ENCODE measurements around the gene ANKRD28. TPM values are rescaled to one million over a fixed set of nuclear protein-coding genes. Genes with fewer than 3 reads are reported as not detected.

The ANKRD28 gene
- total RNA-seq, 2 experiments from 2014 or later = 27.3 to 28.4 TPM

DNA sequence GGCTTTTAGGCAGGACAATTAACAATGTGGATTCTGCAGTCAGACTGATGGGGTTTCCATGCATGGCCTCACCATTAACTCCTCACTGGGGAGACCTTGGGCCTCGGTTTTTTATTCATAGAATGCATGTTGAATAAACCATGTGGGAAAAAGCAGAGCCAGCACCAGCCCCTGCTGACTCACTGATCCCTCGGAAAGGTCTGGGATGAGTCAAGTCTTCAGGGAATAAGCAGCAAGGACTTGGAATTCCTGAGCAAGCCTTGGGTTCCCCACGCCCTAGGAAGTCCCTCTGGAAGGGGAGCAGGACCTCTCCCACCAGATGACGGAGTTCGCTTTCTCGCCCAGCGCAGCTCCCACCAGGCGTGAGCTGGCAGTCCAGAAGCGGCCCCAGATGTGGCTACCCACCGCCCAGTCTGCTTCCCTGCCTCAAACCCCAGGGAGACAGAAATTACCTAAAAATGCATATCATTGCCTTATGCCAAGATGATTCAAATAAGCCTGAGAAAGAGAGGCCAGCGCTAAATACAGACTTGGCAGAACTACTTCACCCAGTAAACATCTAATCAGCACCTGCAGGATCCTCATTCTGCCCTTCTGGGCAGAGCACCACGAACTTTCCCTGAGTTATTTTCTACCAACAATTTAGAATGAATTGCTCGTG, 150.8 kb downstream of the ANKRD28 start:
- Mint-ChIP-seq H3K4me3 (peak overlapping the region; percentile 20), H3K27me3 (peaks cover 10% of the 10 kb centered on the region), H3K9me3 (ENCODE audit: low read depth) (peaks cover 4% of the 10 kb centered on the region), H3K4me1 (peaks cover 41% of the 10 kb centered on the region), H3K27ac (peak overlapping the region; percentile 61), H3K36me3 (ENCODE audit: low read depth) (peaks cover 10% of the 10 kb centered on the region)
- ChIA-PET CTCF (interaction anchor here (1.6 kb wide), 1 partner anchor 14 kb away, joined by 3 read pairs; no protein-coding TSS in a partner anchor), POLR2A (no interaction called here)
- ATAC-seq (peak; percentile 66), DNase-seq (no peak)
- intact Hi-C loops (cut with DNase I, micrococcal nuclease) = no loop called here

DNA sequence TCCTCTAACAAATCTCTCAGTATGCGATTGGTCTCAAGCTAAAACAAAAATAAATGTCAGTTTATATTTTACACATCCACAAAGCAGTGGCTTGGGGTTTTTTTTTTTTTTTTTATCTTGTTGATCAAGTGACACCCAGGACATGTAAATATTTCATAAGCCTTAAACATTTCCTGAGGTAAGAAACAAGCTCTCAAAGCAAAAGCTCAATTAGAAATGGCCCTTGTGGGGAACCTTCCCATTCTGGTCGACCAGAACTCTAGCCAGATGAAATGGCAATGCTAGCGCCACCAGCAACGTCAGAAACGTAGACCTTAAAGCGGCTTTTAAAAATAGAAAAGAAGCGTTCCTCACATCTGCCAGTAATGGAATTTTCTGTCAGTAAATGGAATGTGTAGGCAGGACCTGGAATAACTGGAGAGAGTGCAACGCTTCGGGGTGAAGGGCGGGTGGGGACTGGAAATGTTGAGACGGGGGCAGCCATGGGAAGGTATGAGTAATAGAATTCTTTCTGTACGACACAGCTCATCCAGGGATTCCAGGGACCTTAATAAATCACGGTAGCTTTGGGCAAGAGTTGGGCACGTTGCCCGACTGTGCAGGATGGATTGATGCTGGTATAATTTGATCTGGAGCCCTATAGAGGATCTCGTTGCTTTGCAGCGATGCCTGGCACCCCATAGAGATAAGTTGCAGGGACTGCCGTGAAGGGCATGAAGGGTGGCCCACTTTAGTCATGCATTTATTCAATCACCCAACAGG, 151.9 kb downstream of the ANKRD28 start:
- Mint-ChIP-seq H3K36me3 (ENCODE audit: low read depth) (peaks cover 10% of the 10 kb centered on the region), H3K4me3 (no peak overlapping the region), H3K9me3 (ENCODE audit: low read depth) (peaks cover 4% of the 10 kb centered on the region), H3K4me1 (peaks cover 41% of the 10 kb centered on the region), H3K27ac (no peak overlapping the region), H3K27me3 (peaks cover 8% of the 10 kb centered on the region)
- DNase-seq (no peak), ATAC-seq (no peak)
- ChIA-PET CTCF (interaction anchor here (0.6 to 1.6 kb wide), 7 partner anchors 9 to 532 kb away, joined by 3 to 5 read pairs (median 3); no protein-coding TSS in a partner anchor), POLR2A (no interaction called here)
- intact Hi-C loops (cut with DNase I, micrococcal nuclease) = no loop called here

DNA sequence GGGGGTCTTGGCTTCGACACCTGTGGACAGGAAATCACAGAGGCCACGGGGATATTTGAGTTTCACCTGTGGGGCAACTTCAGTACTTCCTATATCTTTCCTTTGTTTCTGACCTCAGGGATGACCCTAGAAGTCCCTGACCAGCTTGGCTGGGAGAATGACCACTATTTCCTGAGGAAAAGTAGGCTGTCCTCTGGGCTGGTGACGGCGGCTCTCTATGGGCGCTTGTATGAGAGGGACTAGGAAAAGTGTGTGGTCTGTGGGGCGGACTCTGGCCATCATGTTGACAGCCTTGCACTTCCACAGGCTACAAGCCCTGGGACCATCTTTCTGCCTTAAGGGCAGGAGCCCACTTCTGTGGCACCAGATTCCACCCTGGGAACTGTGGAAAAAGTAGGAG, 152.5 kb downstream of the ANKRD28 start:
- Mint-ChIP-seq H3K36me3 (ENCODE audit: low read depth) (peaks cover 10% of the 10 kb centered on the region), H3K9me3 (ENCODE audit: low read depth) (peaks cover 4% of the 10 kb centered on the region), H3K4me3 (no peak overlapping the region), H3K27ac (no peak overlapping the region), H3K27me3 (peaks cover 6% of the 10 kb centered on the region), H3K4me1 (peaks cover 41% of the 10 kb centered on the region)
- CTCF ChIA-PET = interaction anchor here (0.9 to 1.4 kb wide), 4 partner anchors 9 to 38 kb away, joined by 3 to 4 read pairs (median 4); no protein-coding TSS in a partner anchor
- no peak for ATAC-seq
- DNase-seq = no peak
- POLR2A ChIA-PET = no interaction called here
- intact Hi-C loops (cut with DNase I, micrococcal nuclease) = no loop called here

DNA sequence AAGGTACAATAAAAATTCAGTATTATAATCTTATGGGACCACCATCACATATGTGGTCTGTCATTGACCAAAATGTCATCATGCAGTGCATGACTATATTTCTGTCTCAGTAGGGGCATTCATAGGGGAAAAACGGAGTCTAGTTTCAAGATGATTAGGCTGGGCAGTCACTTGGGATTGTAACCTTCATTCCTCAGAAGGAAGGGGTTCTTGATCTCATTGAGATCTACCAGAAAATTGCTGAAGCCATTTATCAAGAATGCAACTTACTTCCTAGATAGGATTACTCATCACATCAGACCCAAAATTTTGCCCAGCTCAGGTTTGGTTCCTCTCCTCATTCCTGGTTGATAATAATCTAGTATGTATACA, 158.9 kb downstream of the ANKRD28 start:
- POLR2A ChIA-PET = no interaction called here
- no peak overlapping the region for H3K27ac Mint-ChIP-seq
- no peaks in the 10 kb centered on the region for H3K9me3 Mint-ChIP-seq (ENCODE audit: low read depth)
- H3K27me3 Mint-ChIP-seq = no peaks in the 10 kb centered on the region
- no peak overlapping the region for H3K4me3 Mint-ChIP-seq
- DNase-seq = no peak
- H3K4me1 Mint-ChIP-seq = peaks cover 39% of the 10 kb centered on the region
- CTCF ChIA-PET = interaction anchor here (1.0 kb wide), 1 partner anchor 8 kb away, joined by 5 read pairs; no protein-coding TSS in a partner anchor
- intact Hi-C loops (cut with DNase I, micrococcal nuclease) = loop anchor here in 1 of 2 experiments (10.0 kb wide), 2 partner anchors 316 to 536 kb away; partner anchors contain the start of gene GALNT15
- H3K36me3 Mint-ChIP-seq (ENCODE audit: low read depth) = peaks cover 2% of the 10 kb centered on the region
- ATAC-seq = no peak

DNA sequence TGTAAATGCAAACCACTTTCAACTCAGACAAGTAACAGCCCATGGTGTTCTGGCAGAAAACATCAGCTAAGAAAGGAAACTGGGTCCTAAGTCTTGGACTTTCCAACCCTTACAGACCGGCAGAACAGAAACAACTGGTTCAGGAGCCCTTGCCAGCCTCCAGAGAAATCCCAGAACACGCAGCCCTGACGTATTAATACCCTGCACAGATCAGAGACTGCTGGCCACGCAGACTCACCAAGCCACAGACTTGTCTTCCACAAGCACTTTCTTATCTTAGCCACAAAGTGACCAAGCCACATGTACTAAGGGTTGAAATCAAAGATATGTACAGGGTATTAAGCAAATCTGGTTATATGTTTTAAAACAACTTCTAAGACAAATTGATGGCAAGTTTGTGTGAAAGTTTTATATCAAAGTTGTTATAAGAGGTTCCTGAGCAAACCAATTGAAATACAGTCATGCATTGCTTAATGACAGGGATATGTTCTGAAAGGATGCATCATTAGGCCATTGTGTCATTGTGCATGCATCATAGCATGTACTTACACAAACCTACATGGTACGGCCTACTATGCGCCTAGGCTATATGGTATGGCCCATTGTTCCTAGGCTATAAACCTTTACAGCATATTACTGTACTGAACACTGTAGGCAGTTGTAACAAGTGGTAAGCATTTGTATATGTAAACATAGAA, 159.4 kb downstream of the ANKRD28 start:
- H3K9me3 Mint-ChIP-seq (ENCODE audit: low read depth) = no peaks in the 10 kb centered on the region
- ATAC-seq (no peak), DNase-seq (no peak)
- peaks cover 2% of the 10 kb centered on the region for H3K36me3 Mint-ChIP-seq (ENCODE audit: low read depth)
- H3K4me3 Mint-ChIP-seq = no peak overlapping the region
- H3K27me3 Mint-ChIP-seq = no peaks in the 10 kb centered on the region
- intact Hi-C loops (cut with DNase I, micrococcal nuclease) = loop anchor here in 1 of 2 experiments (10.0 kb wide), 2 partner anchors 316 to 536 kb away; partner anchors contain the start of gene GALNT15
- POLR2A ChIA-PET = no interaction called here
- peaks cover 45% of the 10 kb centered on the region for H3K4me1 Mint-ChIP-seq
- peak overlapping the region; percentile 78 for H3K27ac Mint-ChIP-seq
- CTCF ChIA-PET = interaction anchor here (0.7 kb wide), 1 partner anchor 13 kb away, joined by 3 read pairs; no protein-coding TSS in a partner anchor

DNA sequence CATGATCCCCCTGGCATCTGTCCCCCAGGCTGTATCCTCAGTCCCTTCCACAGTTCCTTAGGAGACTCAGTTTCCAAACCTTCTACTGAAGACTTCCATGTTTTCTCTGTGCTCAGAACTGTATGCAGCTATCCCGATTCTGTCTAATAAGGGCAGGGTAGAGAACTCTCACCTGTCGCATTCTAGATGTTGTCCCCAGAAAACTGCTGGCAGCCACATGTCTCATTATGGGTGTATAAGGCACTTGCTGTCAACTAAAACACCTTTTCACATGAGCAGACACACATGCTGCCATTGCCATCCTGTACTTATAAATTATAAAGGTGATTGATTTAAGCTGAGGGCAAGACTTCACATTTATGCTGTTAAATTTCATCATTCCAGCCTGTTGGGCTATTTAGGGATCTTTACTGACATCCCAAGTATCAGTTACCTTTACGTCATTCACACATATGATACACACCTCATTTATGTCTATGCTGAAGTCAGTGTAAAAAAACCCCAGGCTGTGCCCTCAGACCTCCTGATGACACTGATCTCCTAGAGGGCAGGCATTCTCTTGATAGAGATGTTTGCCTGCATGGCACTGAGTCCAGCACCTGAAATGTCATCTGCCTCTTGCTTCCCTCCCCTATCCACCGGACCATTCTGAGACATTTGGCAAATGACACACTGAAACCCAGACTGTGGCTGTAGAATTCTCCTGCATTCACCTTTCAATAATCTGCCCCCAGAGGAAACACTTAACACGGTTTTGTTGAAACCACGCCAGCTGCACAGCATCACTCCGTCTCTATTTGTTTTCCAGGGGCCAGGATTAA, 160.4 kb downstream of the ANKRD28 start:
- ATAC-seq (peak; percentile 39), DNase-seq (peak; percentile 28)
- intact Hi-C loops (cut with DNase I, micrococcal nuclease) = loop anchor here in 1 of 2 experiments (10.0 kb wide), 2 partner anchors 317 to 537 kb away; partner anchors contain the start of gene GALNT15
- POLR2A ChIA-PET = interaction anchor here (0.5 to 0.6 kb wide), 2 partner anchors 27 to 43 kb away, joined by 3 read pairs; no protein-coding TSS in a partner anchor
- Mint-ChIP-seq H3K4me1 (peaks cover 47% of the 10 kb centered on the region), H3K36me3 (ENCODE audit: low read depth) (no peaks in the 10 kb centered on the region), H3K9me3 (ENCODE audit: low read depth) (no peaks in the 10 kb centered on the region), H3K27me3 (no peaks in the 10 kb centered on the region), H3K27ac (peak overlapping the region; percentile 78), H3K4me3 (no peak overlapping the region)
- CTCF ChIA-PET = interaction anchor here (0.7 to 1.1 kb wide), 2 partner anchors 8 to 14 kb away, joined by 3 read pairs; no protein-coding TSS in a partner anchor

DNA sequence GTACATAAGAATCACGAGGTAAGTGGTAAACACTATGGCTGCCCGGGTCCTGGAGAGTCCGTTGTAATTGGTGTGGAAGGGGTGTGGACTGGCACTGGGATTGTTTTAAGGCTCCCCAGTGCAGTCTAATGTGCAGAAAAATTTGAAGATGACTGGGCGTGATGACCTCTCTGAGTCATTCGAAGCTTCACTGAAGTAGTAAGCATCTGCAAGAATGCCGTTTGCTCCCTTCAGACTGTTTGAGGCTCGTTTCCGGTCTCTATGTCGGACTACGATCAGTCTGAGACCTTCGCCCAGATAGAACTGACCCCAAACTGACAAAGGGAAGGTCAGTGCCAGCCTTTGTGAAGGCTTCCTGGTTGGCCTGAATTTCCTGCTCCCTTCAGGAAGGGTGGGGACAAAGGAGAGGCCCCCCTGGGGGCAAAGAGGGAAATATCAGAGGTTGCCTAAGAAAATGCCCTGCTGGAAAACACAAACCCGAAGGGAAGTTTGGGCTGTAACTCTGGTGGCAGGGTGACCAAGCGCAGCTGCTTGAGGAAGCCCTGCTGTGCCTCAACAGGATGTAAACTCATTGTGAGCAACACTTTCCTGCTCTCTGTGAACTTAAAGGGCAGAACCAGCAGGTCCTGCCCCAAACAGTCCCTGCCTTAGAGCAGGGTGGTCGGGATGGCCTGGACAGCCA, 161.6 kb downstream of the ANKRD28 start:
- CTCF ChIA-PET = interaction anchor here (0.5 to 1.1 kb wide), 5 partner anchors 10 to 413 kb away, joined by 3 to 4 read pairs (median 3); no protein-coding TSS in a partner anchor
- Mint-ChIP-seq H3K4me3 (peak overlapping the region; percentile 51), H3K27ac (peak overlapping the region; percentile 85), H3K9me3 (ENCODE audit: low read depth) (no peaks in the 10 kb centered on the region), H3K27me3 (no peaks in the 10 kb centered on the region), H3K4me1 (peaks cover 56% of the 10 kb centered on the region), H3K36me3 (ENCODE audit: low read depth) (no peaks in the 10 kb centered on the region)
- POLR2A ChIA-PET = no interaction called here
- ATAC-seq = peak; percentile 90
- peak; percentile 66 for DNase-seq
- intact Hi-C loops (cut with DNase I, micrococcal nuclease) = loop anchor here in 1 of 2 experiments (10.0 kb wide), 2 partner anchors 319 to 539 kb away; partner anchors contain the start of gene GALNT15

DNA sequence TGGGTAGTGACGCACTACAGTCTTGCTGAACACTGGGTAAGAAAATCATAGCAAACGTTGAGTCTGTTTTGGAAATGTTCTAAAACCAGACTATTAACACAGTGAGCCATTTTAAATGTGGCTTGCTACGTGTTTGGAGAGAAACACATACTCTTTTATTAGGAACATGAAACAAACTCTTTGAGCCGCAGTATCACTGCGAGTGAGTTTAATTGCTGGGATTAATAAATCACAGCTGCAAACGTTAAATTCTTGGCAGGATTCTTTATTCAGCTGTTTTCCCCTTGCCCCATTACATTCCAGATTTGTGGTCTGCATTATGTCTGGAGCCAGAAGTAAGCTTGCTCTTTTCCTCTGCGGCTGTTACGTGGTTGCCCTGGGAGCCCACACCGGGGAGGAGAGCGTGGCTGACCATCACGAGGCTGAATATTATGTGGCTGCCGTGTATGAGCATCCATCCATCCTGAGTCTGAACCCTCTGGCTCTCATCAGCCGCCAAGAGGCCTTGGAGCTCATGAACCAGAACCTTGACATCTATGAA, 162.6 kb downstream of the ANKRD28 start:
- no peak overlapping the region for H3K27ac Mint-ChIP-seq
- CTCF ChIA-PET = interaction anchor here (0.8 to 1.0 kb wide), 2 partner anchors 10 to 414 kb away, joined by 3 read pairs; no protein-coding TSS in a partner anchor
- DNase-seq = no peak
- peaks cover 65% of the 10 kb centered on the region for H3K4me1 Mint-ChIP-seq
- no peaks in the 10 kb centered on the region for H3K9me3 Mint-ChIP-seq (ENCODE audit: low read depth)
- no peak overlapping the region for H3K4me3 Mint-ChIP-seq
- H3K36me3 Mint-ChIP-seq (ENCODE audit: low read depth) = no peaks in the 10 kb centered on the region
- no peaks in the 10 kb centered on the region for H3K27me3 Mint-ChIP-seq
- POLR2A ChIA-PET = no interaction called here
- intact Hi-C loops (cut with DNase I, micrococcal nuclease) = loop anchor here in 1 of 2 experiments (10.0 kb wide), 2 partner anchors 320 to 540 kb away; partner anchors contain the start of gene GALNT15
- ATAC-seq = no peak

DNA sequence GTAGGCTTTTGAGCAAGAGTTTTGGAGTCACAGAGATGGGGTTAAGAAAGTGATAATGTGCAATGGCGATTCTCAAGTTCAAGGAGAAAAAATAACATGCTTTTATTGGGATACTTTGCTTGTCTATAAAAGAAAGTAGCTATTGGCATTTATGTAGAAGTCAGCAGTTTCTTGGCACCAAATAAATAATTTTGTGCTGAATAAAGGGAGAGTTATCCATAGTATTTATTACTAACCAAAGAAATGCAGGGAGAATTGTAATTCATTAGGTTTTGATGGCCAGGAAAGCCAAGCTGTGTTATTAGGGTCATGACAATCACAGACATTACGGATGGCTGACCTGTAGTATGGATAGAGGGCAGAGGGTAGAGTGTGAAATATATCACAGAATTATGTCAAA, 163.1 kb downstream of the ANKRD28 start:
- no peaks in the 10 kb centered on the region for H3K9me3 Mint-ChIP-seq (ENCODE audit: low read depth)
- POLR2A ChIA-PET = interaction anchor here (0.7 kb wide), 1 partner anchor 289 kb away, joined by 3 read pairs; no protein-coding TSS in a partner anchor
- CTCF ChIA-PET = interaction anchor here (0.5 to 0.8 kb wide), 2 partner anchors 11 to 20 kb away, joined by 3 read pairs; no protein-coding TSS in a partner anchor
- ATAC-seq = no peak
- peaks cover 70% of the 10 kb centered on the region for H3K4me1 Mint-ChIP-seq
- peak overlapping the region; percentile 35 for H3K27ac Mint-ChIP-seq
- DNase-seq = no peak
- no peaks in the 10 kb centered on the region for H3K36me3 Mint-ChIP-seq (ENCODE audit: low read depth)
- H3K4me3 Mint-ChIP-seq = no peak overlapping the region
- intact Hi-C loops (cut with DNase I, micrococcal nuclease) = loop anchor here in 1 of 2 experiments (5.0 to 10.0 kb wide), 4 partner anchors 163 to 613 kb away; partner anchors contain the start of genes ANKRD28 and GALNT15
- H3K27me3 Mint-ChIP-seq = no peaks in the 10 kb centered on the region
